GM08714 (cell line): ENCODE data around the gene LCE3C.

Experiments used
- H3K4me3 ChIP-seq: fragments of 200-500 bp; sonication (Bioruptor generic); 2 replicates; pipeline ENCODE4 v1.5.1; 2014; ENCODE audit warnings: mild to moderate bottlenecking, low read length, inconsistent platforms
- ZNF274 ChIP-seq: IDR thresholded peaks from 2 replicates; pipeline ENCODE4 v1.6.1; 2012; ENCODE audit warnings: mild to moderate bottlenecking, low read depth, low read length

Gene LCE3C

DNA sequence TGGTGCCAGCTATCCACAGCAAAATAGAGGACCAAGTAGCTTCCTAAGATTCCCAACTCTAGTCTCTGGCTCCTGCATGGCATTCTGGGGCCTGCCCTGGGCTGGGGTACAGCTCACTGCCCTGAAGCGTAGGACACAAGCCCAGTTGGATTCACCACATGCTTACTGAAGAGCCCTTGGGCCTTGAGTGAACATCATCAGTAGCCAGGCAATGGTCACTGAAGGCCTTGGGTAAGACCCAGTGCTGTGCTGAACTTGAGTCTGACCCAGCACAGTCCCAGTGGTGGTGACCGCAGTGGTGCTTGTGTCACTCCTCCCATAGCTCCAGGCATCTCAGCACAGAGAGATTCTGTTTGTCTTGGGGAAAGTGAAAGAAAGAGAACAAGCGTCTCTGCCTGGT is 30.6 kb downstream of the LCE3C start:
- no peak for TF ChIP-seq ZNF274
- H3K4me3 ChIP-seq: no peak overlapping the region

- no peak for TF ChIP-seq ZNF274
Observed at GRCh38 chr1:152640351-152640750, 40.3 kb downstream of the LCE3C start.

DNA sequence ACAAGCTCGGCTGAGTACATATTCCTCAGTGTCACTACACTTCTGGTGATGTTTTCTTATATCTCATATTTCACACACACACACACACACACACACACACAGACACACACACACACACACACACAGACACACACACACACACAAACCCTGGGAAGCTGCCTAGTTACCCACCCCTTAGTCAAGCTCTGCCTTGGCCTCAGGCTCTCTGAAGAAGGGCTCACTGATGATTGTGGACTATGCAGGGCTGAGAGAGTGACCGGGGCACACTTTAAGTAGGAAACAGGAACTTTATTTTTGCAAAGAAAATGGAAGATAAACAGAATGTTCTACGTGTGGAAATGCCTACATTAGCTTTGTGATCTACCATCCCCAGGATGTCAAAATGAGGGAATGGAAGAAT is 43.9 kb downstream of the LCE3C start:
- no peak for TF ChIP-seq ZNF274
- H3K4me3 ChIP-seq: no peak overlapping the region

More at GRCh38 chr1:152640351-152640750, 40.3 kb downstream of the LCE3C start:
- H3K4me3 ChIP-seq: no peak overlapping the region

GRCh38 chr1:152645146-152645545 is 45.1 kb downstream of the LCE3C start:
- TF ChIP-seq ZNF274: no peak

GRCh38 chr1:152646656-152647055 is 46.6 kb downstream of the LCE3C start:
- no peak for TF ChIP-seq ZNF274
- no peak overlapping the region for H3K4me3 ChIP-seq

More at GRCh38 chr1:152645146-152645545, 45.1 kb downstream of the LCE3C start:
- no peak overlapping the region for H3K4me3 ChIP-seq
